Measurements from ENCODE around the gene ECE2. TPM values are rescaled to one million over a fixed set of nuclear protein-coding genes. Genes with fewer than 3 reads are reported as not detected.

ECE2 gene
- total RNA-seq, 5 donors from 2014 or later (not counting 1 experiment from before 2014, with no cell fraction given), result not detected

- peak overlapping the region; percentile 53 to 88 for H3K27ac Mint-ChIP-seq
- peak overlapping the region; percentile 18 to 39 (median 31) for H3K4me3 Mint-ChIP-seq
- H3K27ac ChIP-seq (ENCODE audit: low read length), result no peak overlapping the region
- ATAC-seq (replicated peaks in 1 of 4), result no peak
- H3K36me3 ChIP-seq (ENCODE audit: control insufficient read depth in 2 of 2, extremely low read depth in 1 of 2, insufficient read depth in 1 of 2, low read length in 1 of 2), result peaks cover 10 to 43% of the 10 kb centered on the region in 2 donors
- H3K36me3 Mint-ChIP-seq, result peaks cover 28% of the 10 kb centered on the region
- no peaks in the 10 kb centered on the region for H3K9me3 Mint-ChIP-seq
- WGBS (ENCODE audit: insufficient coverage), result 88% methylated on average over 3 of the region's 5 CpGs
- peaks cover 2 to 37% of the 10 kb centered on the region in 2 experiments for H3K4me1 ChIP-seq (ENCODE audit: control insufficient read depth in 1 of 2, extremely low read depth in 1 of 2, insufficient read depth in 2 of 2, low read length in 2 of 2)
- H3K9me3 ChIP-seq, result no peaks in the 10 kb centered on the region
- no peak for DNase-seq
- H3K27me3 ChIP-seq (replicated peaks in 1 of 2; ENCODE audit: control insufficient read depth in 2 of 2, extremely low read depth in 1 of 2, insufficient read depth in 2 of 2, low read length in 1 of 2), result no peaks in the 10 kb centered on the region
- CTCF ChIA-PET, result no interaction called here
- POLR2A ChIA-PET, result no interaction called here
- peaks cover 31 to 36% (median 33%) of the 10 kb centered on the region in 3 donors for H3K4me1 Mint-ChIP-seq
- no peak overlapping the region for H3K4me3 ChIP-seq (ENCODE audit: control insufficient read depth in 1 of 2, extremely low read depth in 1 of 2, low read length in 1 of 2)
- no peaks in the 10 kb centered on the region for H3K27me3 Mint-ChIP-seq
These were observed 41.4 kb downstream of the ECE2 start for GRCh38 chr3:184317201-184317600.

GRCh38 chr3:184320104-184320445 lies 44.3 kb downstream of the ECE2 start:
- Histone ChIP-seq H3K9me3 (no peaks in the 10 kb centered on the region), H3K27ac (ENCODE audit: low read length) (no peak overlapping the region), H3K4me3 (ENCODE audit: control insufficient read depth in 1 of 2, extremely low read depth in 1 of 2, low read length in 1 of 2) (no peak overlapping the region), H3K4me1 (ENCODE audit: control insufficient read depth in 1 of 2, extremely low read depth in 1 of 2, insufficient read depth in 2 of 2, low read length in 2 of 2) (peaks cover 2 to 31% of the 10 kb centered on the region in 2 experiments), H3K36me3 (ENCODE audit: control insufficient read depth in 2 of 2, extremely low read depth in 1 of 2, insufficient read depth in 1 of 2, low read length in 1 of 2) (peaks cover 32 to 71% of the 10 kb centered on the region in 2 donors), H3K27me3 (replicated peaks in 1 of 2; ENCODE audit: control insufficient read depth in 2 of 2, extremely low read depth in 1 of 2, insufficient read depth in 2 of 2, low read length in 1 of 2) (no peaks in the 10 kb centered on the region)
- DNase-seq (peak in 4 of 35 experiments; percentile 28 to 44 (median 32)), ATAC-seq (replicated peaks in 1 of 4) (peak in 2 of 4 experiments; percentile 41 to 52)
- Mint-ChIP-seq H3K9me3 (no peaks in the 10 kb centered on the region), H3K4me1 (peaks cover 31 to 34% (median 32%) of the 10 kb centered on the region in 3 donors), H3K4me3 (no peak overlapping the region), H3K36me3 (peaks cover 54% of the 10 kb centered on the region), H3K27ac (no peak overlapping the region), H3K27me3 (no peaks in the 10 kb centered on the region)
- WGBS (ENCODE audit: insufficient coverage), result 57% methylated on average over 4 of the region's 4 CpGs
- ChIA-PET POLR2A (no interaction called here), CTCF (no interaction called here)

- ChIA-PET POLR2A (no interaction called here), CTCF (no interaction called here)
These were observed 45.8 kb downstream of the ECE2 start for GRCh38 chr3:184321666-184322065.

GRCh38 chr3:184322731-184323487 lies 47.1 kb downstream of the ECE2 start:
- peaks cover 64% of the 10 kb centered on the region for H3K36me3 Mint-ChIP-seq
- no peaks in the 10 kb centered on the region for H3K9me3 Mint-ChIP-seq
- H3K27me3 Mint-ChIP-seq, result no peaks in the 10 kb centered on the region
- Histone ChIP-seq H3K27me3 (replicated peaks in 1 of 2; ENCODE audit: control insufficient read depth in 2 of 2, extremely low read depth in 1 of 2, insufficient read depth in 2 of 2, low read length in 1 of 2) (no peaks in the 10 kb centered on the region), H3K4me3 (ENCODE audit: control insufficient read depth in 1 of 2, extremely low read depth in 1 of 2, low read length in 1 of 2) (no peak overlapping the region), H3K36me3 (ENCODE audit: control insufficient read depth in 2 of 2, extremely low read depth in 1 of 2, insufficient read depth in 1 of 2, low read length in 1 of 2) (peaks cover 43 to 90% of the 10 kb centered on the region in 2 donors), H3K9me3 (no peaks in the 10 kb centered on the region), H3K27ac (ENCODE audit: low read length) (no peak overlapping the region), H3K4me1 (ENCODE audit: control insufficient read depth in 1 of 2, extremely low read depth in 1 of 2, insufficient read depth in 2 of 2, low read length in 2 of 2) (peaks cover 0 to 5% of the 10 kb centered on the region in 2 experiments)
- ChIA-PET POLR2A (no interaction called here), CTCF (interaction anchor here in 1 of 2 donors (0.6 kb wide), 1 partner anchor 306 kb away, joined by 3 read pairs; no protein-coding TSS in a partner anchor)
- peaks cover 9 to 11% (median 10%) of the 10 kb centered on the region in 3 donors for H3K4me1 Mint-ChIP-seq
- H3K27ac Mint-ChIP-seq, result no peak overlapping the region
- ATAC-seq (replicated peaks in 1 of 4) (no peak), DNase-seq (peak in 1 of 35 experiments; percentile 21)
- 92% methylated on average over 14 of the region's 20 CpGs for WGBS (ENCODE audit: insufficient coverage)
- no peak overlapping the region for H3K4me3 Mint-ChIP-seq

More at GRCh38 chr3:184321666-184322065, 45.8 kb downstream of the ECE2 start:
- peaks cover 60% of the 10 kb centered on the region for H3K36me3 Mint-ChIP-seq
- Histone ChIP-seq H3K4me3 (ENCODE audit: control insufficient read depth in 1 of 2, extremely low read depth in 1 of 2, low read length in 1 of 2) (no peak overlapping the region), H3K27ac (ENCODE audit: low read length) (no peak overlapping the region), H3K27me3 (replicated peaks in 1 of 2; ENCODE audit: control insufficient read depth in 2 of 2, extremely low read depth in 1 of 2, insufficient read depth in 2 of 2, low read length in 1 of 2) (no peaks in the 10 kb centered on the region), H3K36me3 (ENCODE audit: control insufficient read depth in 2 of 2, extremely low read depth in 1 of 2, insufficient read depth in 1 of 2, low read length in 1 of 2) (peaks cover 32 to 87% of the 10 kb centered on the region in 2 donors), H3K4me1 (ENCODE audit: control insufficient read depth in 1 of 2, extremely low read depth in 1 of 2, insufficient read depth in 2 of 2, low read length in 2 of 2) (peaks cover 0 to 15% of the 10 kb centered on the region in 2 experiments), H3K9me3 (no peaks in the 10 kb centered on the region)
- no peak overlapping the region for H3K4me3 Mint-ChIP-seq
- peaks cover 21 to 23% (median 23%) of the 10 kb centered on the region in 3 donors for H3K4me1 Mint-ChIP-seq
- H3K27ac Mint-ChIP-seq, result no peak overlapping the region
- ATAC-seq (replicated peaks in 1 of 4) (no peak), DNase-seq (no peak)
- no peaks in the 10 kb centered on the region for H3K9me3 Mint-ChIP-seq
- H3K27me3 Mint-ChIP-seq, result no peaks in the 10 kb centered on the region
- WGBS (ENCODE audit: insufficient coverage), result 93% methylated on average over 2 of the region's 5 CpGs

- H3K27me3 ChIP-seq (replicated peaks in 1 of 2; ENCODE audit: control insufficient read depth in 2 of 2, extremely low read depth in 1 of 2, insufficient read depth in 2 of 2, low read length in 1 of 2), result no peaks in the 10 kb centered on the region
- no peaks in the 10 kb centered on the region for H3K27me3 Mint-ChIP-seq
- no peak overlapping the region for H3K4me3 Mint-ChIP-seq
- POLR2A ChIA-PET, result no interaction called here
- CTCF ChIA-PET, result interaction anchor here in 1 of 2 donors (0.5 kb wide), 1 partner anchor 1110 kb away, joined by 8 read pairs; no protein-coding TSS in a partner anchor
- no peaks in the 10 kb centered on the region for H3K9me3 Mint-ChIP-seq
- H3K36me3 ChIP-seq (ENCODE audit: control insufficient read depth in 2 of 2, extremely low read depth in 1 of 2, insufficient read depth in 1 of 2, low read length in 1 of 2), result peaks cover 51 to 94% of the 10 kb centered on the region in 2 donors
- no peak overlapping the region for H3K27ac Mint-ChIP-seq
- ATAC-seq (replicated peaks in 1 of 4), result no peak
- H3K4me1 ChIP-seq (ENCODE audit: control insufficient read depth in 1 of 2, extremely low read depth in 1 of 2, insufficient read depth in 2 of 2, low read length in 2 of 2), result peaks cover 0 to 5% of the 10 kb centered on the region in 2 experiments
- H3K4me3 ChIP-seq (ENCODE audit: control insufficient read depth in 1 of 2, extremely low read depth in 1 of 2, low read length in 1 of 2), result no peak overlapping the region
- H3K27ac ChIP-seq (ENCODE audit: low read length), result no peak overlapping the region
- H3K9me3 ChIP-seq, result no peaks in the 10 kb centered on the region
- no peak for DNase-seq
- H3K4me1 Mint-ChIP-seq, result peaks cover 5 to 7% (median 7%) of the 10 kb centered on the region in 3 donors
- WGBS (ENCODE audit: insufficient coverage), result 98% methylated on average over 8 of the region's 8 CpGs
- H3K36me3 Mint-ChIP-seq, result peaks cover 67% of the 10 kb centered on the region
These were observed 47.9 kb downstream of the ECE2 start for GRCh38 chr3:184323696-184324095.

GRCh38 chr3:184325269-184325668 lies 49.4 kb downstream of the ECE2 start:
- Histone ChIP-seq H3K4me3 (ENCODE audit: control insufficient read depth in 1 of 2, extremely low read depth in 1 of 2, low read length in 1 of 2) (no peak overlapping the region), H3K36me3 (ENCODE audit: control insufficient read depth in 2 of 2, extremely low read depth in 1 of 2, insufficient read depth in 1 of 2, low read length in 1 of 2) (peaks cover 52 to 92% of the 10 kb centered on the region in 2 donors), H3K4me1 (ENCODE audit: control insufficient read depth in 1 of 2, extremely low read depth in 1 of 2, insufficient read depth in 2 of 2, low read length in 2 of 2) (no peaks in the 10 kb centered on the region), H3K9me3 (no peaks in the 10 kb centered on the region), H3K27ac (ENCODE audit: low read length) (no peak overlapping the region), H3K27me3 (replicated peaks in 1 of 2; ENCODE audit: control insufficient read depth in 2 of 2, extremely low read depth in 1 of 2, insufficient read depth in 2 of 2, low read length in 1 of 2) (no peaks in the 10 kb centered on the region)
- ATAC-seq (replicated peaks in 1 of 4) (no peak), DNase-seq (no peak)
- ChIA-PET POLR2A (no interaction called here), CTCF (no interaction called here)
- Mint-ChIP-seq H3K9me3 (no peaks in the 10 kb centered on the region), H3K36me3 (peaks cover 78% of the 10 kb centered on the region), H3K4me1 (no peaks in the 10 kb centered on the region), H3K4me3 (no peak overlapping the region), H3K27ac (peak overlapping the region in 1 of 2 donors; percentile 22), H3K27me3 (no peaks in the 10 kb centered on the region)
- WGBS (ENCODE audit: insufficient coverage), result 95% methylated on average over 13 of the region's 13 CpGs
